IgD-negative memory B cell (primary cell): ENCODE data around the gene FAF1. TPM values are rescaled to one million over a fixed set of nuclear protein-coding genes. Genes with fewer than 3 reads are reported as not detected.
"Not testable (repeated sequence)": the region's sequence is repeated elsewhere in the genome, so short reads cannot be mapped to it uniquely, and the experiment has no call there.

Experiments used
- H3K27ac Mint-ChIP-seq, 3 donors: one replicate each; pipeline ENCODE4 v1.8.0; 2020 to 2022; ENCODE audit warnings: mild to moderate bottlenecking in 3 of 3, mixed read lengths in 3 of 3, moderate library complexity in 1 of 3
- H3K27me3 Mint-ChIP-seq: one replicate; pipeline ENCODE4 v1.8.0; 2021; ENCODE audit warnings: mixed read lengths
- H3K36me3 Mint-ChIP-seq: one replicate; pipeline ENCODE4 v1.8.0; 2020; ENCODE audit warnings: mild to moderate bottlenecking, mixed read lengths
- H3K4me1 Mint-ChIP-seq, 3 donors: one replicate each; pipeline ENCODE4 v1.8.0; 2020 to 2022; ENCODE audit warnings: mixed read lengths in 3 of 3, mild to moderate bottlenecking in 1 of 3
- H3K4me3 Mint-ChIP-seq, 4 donors: one replicate each; pipeline ENCODE4 v1.8.0; 2020 to 2022; ENCODE audit warnings: mild to moderate bottlenecking in 4 of 4, mixed read lengths in 4 of 4, moderate library complexity in 3 of 4
- H3K9me3 Mint-ChIP-seq, 3 donors: one replicate each; pipeline ENCODE4 v1.8.0; 2020 to 2021; ENCODE audit warnings: mixed read lengths in 3 of 3, mild to moderate bottlenecking in 1 of 3
- polyA plus RNA-seq: library from polyadenylated mRNA; unstranded; fragments of 300-500 nt; fragmentation: Illumina TruSeq; gene quantifications from one replicate; pipeline ENCODE4 v1.2.3, GENCODE V29; 2021

Gene FAF1
- polyA plus RNA-seq, 1 donor from 2014 or later = 26.3 TPM

- Mint-ChIP-seq H3K4me3 (no peak overlapping the region), H3K36me3 (no peaks in the 10 kb centered on the region), H3K27me3 (no peaks in the 10 kb centered on the region), H3K4me1 (peaks cover 9 to 15% (median 15%) of the 10 kb centered on the region in 3 donors), H3K9me3 (no peaks in the 10 kb centered on the region), H3K27ac (no peak overlapping the region)
These were observed 81.6 kb downstream of the FAF1 start for GRCh38 chr1:50878434-50878833.

- no peaks in the 10 kb centered on the region for H3K9me3 Mint-ChIP-seq
- no peak overlapping the region for H3K27ac Mint-ChIP-seq
- H3K36me3 Mint-ChIP-seq = no peaks in the 10 kb centered on the region
These were observed 82.4 kb downstream of the FAF1 start for GRCh38 chr1:50877641-50878040.

GRCh38 chr1:50873458-50874187 is 86.4 kb downstream of the FAF1 start:
- H3K27ac Mint-ChIP-seq = no peak overlapping the region

More at GRCh38 chr1:50877641-50878040, 82.4 kb downstream of the FAF1 start:
- Mint-ChIP-seq H3K27me3 (no peaks in the 10 kb centered on the region), H3K4me1 (peaks cover 11 to 19% (median 17%) of the 10 kb centered on the region in 3 donors), H3K4me3 (no peak overlapping the region)

GRCh38 chr1:50864845-50865244 is 95.2 kb downstream of the FAF1 start:
- H3K27ac Mint-ChIP-seq, H3K27me3 Mint-ChIP-seq, H3K4me3 Mint-ChIP-seq: not testable (repeated sequence)
- Mint-ChIP-seq H3K36me3 (peaks cover 15% of the 10 kb centered on the region), H3K9me3 (peaks cover 14 to 15% (median 14%) of the 10 kb centered on the region in 3 donors), H3K4me1 (peaks cover 4 to 15% (median 12%) of the 10 kb centered on the region in 3 donors)

More at GRCh38 chr1:50873458-50874187, 86.4 kb downstream of the FAF1 start:
- Mint-ChIP-seq H3K36me3 (peaks cover 2% of the 10 kb centered on the region), H3K27me3 (no peaks in the 10 kb centered on the region), H3K4me1 (peaks cover 8 to 16% (median 14%) of the 10 kb centered on the region in 3 donors), H3K4me3 (peak overlapping the region in 3 of 4 donors; percentile 74 to 89 (median 87)), H3K9me3 (no peaks in the 10 kb centered on the region)

GRCh38 chr1:50861772-50862171 is 98.3 kb downstream of the FAF1 start:
- H3K4me3 Mint-ChIP-seq = peak overlapping the region in 1 of 4 donors; percentile 15
- peak overlapping the region in 1 of 3 donors; percentile 84 for H3K27ac Mint-ChIP-seq
- peaks cover 15 to 23% (median 19%) of the 10 kb centered on the region in 3 donors for H3K9me3 Mint-ChIP-seq
- H3K27me3 Mint-ChIP-seq = no peaks in the 10 kb centered on the region
- H3K36me3 Mint-ChIP-seq = peaks cover 15% of the 10 kb centered on the region
- peaks cover 3 to 13% (median 7%) of the 10 kb centered on the region in 3 donors for H3K4me1 Mint-ChIP-seq

GRCh38 chr1:50860702-50861101 is 99.4 kb downstream of the FAF1 start:
- H3K36me3 Mint-ChIP-seq = peaks cover 7% of the 10 kb centered on the region
- H3K4me1 Mint-ChIP-seq = peaks cover 3 to 10% (median 7%) of the 10 kb centered on the region in 3 donors
- H3K9me3 Mint-ChIP-seq = peaks cover 15 to 23% (median 19%) of the 10 kb centered on the region in 3 donors
- no peak overlapping the region for H3K27ac Mint-ChIP-seq
- H3K4me3 Mint-ChIP-seq = no peak overlapping the region
- no peaks in the 10 kb centered on the region for H3K27me3 Mint-ChIP-seq

- no peak overlapping the region for H3K27ac Mint-ChIP-seq
- H3K4me3 Mint-ChIP-seq = no peak overlapping the region
- H3K9me3 Mint-ChIP-seq = peaks cover 15 to 23% (median 19%) of the 10 kb centered on the region in 3 donors
- peaks cover 3 to 10% (median 7%) of the 10 kb centered on the region in 3 donors for H3K4me1 Mint-ChIP-seq
- H3K27me3 Mint-ChIP-seq = no peaks in the 10 kb centered on the region
- H3K36me3 Mint-ChIP-seq = peaks cover 7% of the 10 kb centered on the region
These were observed 99.8 kb downstream of the FAF1 start for GRCh38 chr1:50860256-50860655.

GRCh38 chr1:50859657-50860056 is 100.4 kb downstream of the FAF1 start:
- peaks cover 3 to 10% (median 7%) of the 10 kb centered on the region in 3 donors for H3K4me1 Mint-ChIP-seq
- H3K27ac Mint-ChIP-seq = no peak overlapping the region
- peaks cover 7% of the 10 kb centered on the region for H3K36me3 Mint-ChIP-seq
- no peaks in the 10 kb centered on the region for H3K27me3 Mint-ChIP-seq
- H3K4me3 Mint-ChIP-seq = no peak overlapping the region
- peaks cover 15 to 23% (median 19%) of the 10 kb centered on the region in 3 donors for H3K9me3 Mint-ChIP-seq

GRCh38 chr1:50858761-50859160 is 101.3 kb downstream of the FAF1 start:
- H3K9me3 Mint-ChIP-seq = peaks cover 15 to 23% (median 19%) of the 10 kb centered on the region in 3 donors
- H3K36me3 Mint-ChIP-seq = peaks cover 7% of the 10 kb centered on the region
- H3K4me1 Mint-ChIP-seq = peaks cover 3 to 12% (median 11%) of the 10 kb centered on the region in 3 donors
- no peak overlapping the region for H3K4me3 Mint-ChIP-seq
- H3K27me3 Mint-ChIP-seq = no peaks in the 10 kb centered on the region
- H3K27ac Mint-ChIP-seq = no peak overlapping the region

GRCh38 chr1:50857702-50858101 is 102.4 kb downstream of the FAF1 start:
- Mint-ChIP-seq H3K4me1 (peaks cover 10 to 12% (median 11%) of the 10 kb centered on the region in 3 donors), H3K9me3 (peaks cover 12 to 23% (median 14%) of the 10 kb centered on the region in 3 donors), H3K4me3 (no peak overlapping the region), H3K36me3 (peaks cover 7% of the 10 kb centered on the region), H3K27ac (no peak overlapping the region), H3K27me3 (no peaks in the 10 kb centered on the region)

GRCh38 chr1:50853325-50853724 is 106.7 kb downstream of the FAF1 start:
- Mint-ChIP-seq H3K9me3 (peaks cover 0 to 4% (median 0%) of the 10 kb centered on the region in 3 donors), H3K27ac (no peak overlapping the region), H3K36me3 (peaks cover 4% of the 10 kb centered on the region), H3K27me3 (no peaks in the 10 kb centered on the region), H3K4me3 (no peak overlapping the region), H3K4me1 (peaks cover 6 to 11% (median 10%) of the 10 kb centered on the region in 3 donors)

GRCh38 chr1:50852889-50853288 is 107.2 kb downstream of the FAF1 start:
- H3K27me3 Mint-ChIP-seq = no peaks in the 10 kb centered on the region
- H3K4me1 Mint-ChIP-seq = peaks cover 6 to 11% (median 10%) of the 10 kb centered on the region in 3 donors
- peaks cover 0 to 4% (median 3%) of the 10 kb centered on the region in 3 donors for H3K9me3 Mint-ChIP-seq
- no peak overlapping the region for H3K27ac Mint-ChIP-seq
- H3K4me3 Mint-ChIP-seq = no peak overlapping the region
- H3K36me3 Mint-ChIP-seq = peaks cover 4% of the 10 kb centered on the region

GRCh38 chr1:50851466-50851865 is 108.6 kb downstream of the FAF1 start:
- Mint-ChIP-seq H3K27ac (no peak overlapping the region), H3K4me1 (peaks cover 6 to 13% (median 11%) of the 10 kb centered on the region in 3 donors), H3K27me3 (no peaks in the 10 kb centered on the region), H3K4me3 (no peak overlapping the region), H3K36me3 (peaks cover 7% of the 10 kb centered on the region), H3K9me3 (peaks cover 0 to 6% (median 3%) of the 10 kb centered on the region in 3 donors)

GRCh38 chr1:50851034-50851433 is 109.0 kb downstream of the FAF1 start:
- H3K36me3 Mint-ChIP-seq = peaks cover 7% of the 10 kb centered on the region
- no peaks in the 10 kb centered on the region for H3K27me3 Mint-ChIP-seq
- no peak overlapping the region for H3K27ac Mint-ChIP-seq
- peaks cover 5 to 13% (median 11%) of the 10 kb centered on the region in 3 donors for H3K4me1 Mint-ChIP-seq
- no peak overlapping the region for H3K4me3 Mint-ChIP-seq
- H3K9me3 Mint-ChIP-seq = peaks cover 0 to 6% (median 3%) of the 10 kb centered on the region in 3 donors

- Mint-ChIP-seq H3K27me3 (no peaks in the 10 kb centered on the region), H3K36me3 (peaks cover 13% of the 10 kb centered on the region), H3K27ac (no peak overlapping the region), H3K4me1 (peaks cover 2 to 9% (median 6%) of the 10 kb centered on the region in 3 donors), H3K9me3 (peaks cover 0 to 6% (median 3%) of the 10 kb centered on the region in 3 donors), H3K4me3 (no peak overlapping the region)
These were observed 112.8 kb downstream of the FAF1 start for GRCh38 chr1:50847303-50847702.
